GM18517 (cell line): Measurements from ENCODE around the gene TRIO.

Experiments used
- ATAC-seq: cut with Tn5 transposase; IDR thresholded peaks from one replicate; pipeline ENCODE4 v1.9.1; 2021; ENCODE audit warnings: mild to moderate bottlenecking, moderate library complexity; ENCODE audit not compliant: unreplicated experiment

TRIO gene

GRCh38 chr5:14183187-14183939, 40.2 kb downstream of the TRIO start:
- ATAC-seq: no peak

GRCh38 chr5:14184082-14184481, 40.9 kb downstream of the TRIO start:
- no peak for ATAC-seq

- no peak for ATAC-seq
These were observed 41.6 kb downstream of the TRIO start for GRCh38 chr5:14184725-14185124.

GRCh38 chr5:14185326-14186058, 42.4 kb downstream of the TRIO start:
- ATAC-seq: no peak

GRCh38 chr5:14186059-14186830, 43.1 kb downstream of the TRIO start:
- ATAC-seq: no peak

DNA sequence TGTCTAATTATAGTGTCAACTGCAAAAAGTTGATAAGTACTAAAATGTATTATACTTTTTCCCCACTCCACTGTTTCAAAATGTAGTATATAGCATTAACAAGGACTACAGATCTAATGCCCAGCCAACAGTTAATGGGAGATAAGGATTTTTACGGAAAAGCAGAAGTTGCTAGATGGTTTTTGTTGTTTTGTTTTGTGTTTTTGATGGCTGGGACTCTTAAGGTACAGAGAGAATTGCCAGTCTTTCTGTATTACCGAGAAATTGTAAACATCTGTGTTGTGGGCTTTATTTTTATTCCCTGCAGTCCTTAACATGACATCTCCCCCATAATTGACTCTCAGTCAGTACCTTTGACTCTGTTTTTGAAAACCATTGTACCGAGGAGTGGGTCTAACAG, 44.0 kb downstream of the TRIO start:
- ATAC-seq: no peak

DNA sequence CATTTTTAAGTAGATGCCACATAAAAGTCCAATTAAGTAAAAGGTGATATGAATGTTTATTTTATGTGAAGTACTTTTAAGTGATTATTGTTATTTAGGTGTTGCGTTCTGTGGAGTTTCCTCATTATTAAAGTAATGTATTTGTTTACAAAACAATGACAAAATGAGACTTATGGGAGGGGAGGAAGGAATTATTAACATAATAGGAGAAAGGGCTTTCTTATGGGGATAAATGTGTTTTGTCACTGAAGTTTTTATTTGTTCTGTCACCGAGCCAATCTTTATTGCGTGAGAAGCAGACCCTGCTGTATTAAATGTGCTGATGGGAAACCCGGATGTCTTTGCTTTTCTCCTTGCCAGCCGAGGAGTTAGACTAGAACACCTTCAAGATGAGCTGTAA, 44.5 kb downstream of the TRIO start:
- no peak for ATAC-seq

DNA sequence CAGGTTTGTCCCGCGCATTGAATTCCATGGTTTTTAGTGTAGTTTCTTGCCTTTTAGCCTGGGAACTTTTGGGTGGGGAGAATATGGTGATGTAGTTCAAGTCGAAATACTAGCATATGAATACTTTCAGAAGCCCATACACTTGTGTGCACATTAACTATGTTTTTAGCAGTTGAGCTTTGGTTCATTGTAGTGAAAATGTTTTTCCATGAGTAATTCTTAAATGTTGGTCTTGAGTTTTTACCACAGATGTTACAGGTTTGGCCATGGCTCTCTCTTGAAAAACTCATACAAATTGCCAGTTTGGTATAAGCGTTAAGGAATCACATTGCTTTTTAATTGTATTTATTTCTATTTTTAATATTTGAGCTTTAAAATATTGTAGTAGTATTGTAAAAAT, 45.6 kb downstream of the TRIO start:
- no peak for ATAC-seq

GRCh38 chr5:14189680-14190079, 46.5 kb downstream of the TRIO start:
- ATAC-seq: no peak

- ATAC-seq: no peak
These were observed 47.3 kb downstream of the TRIO start for GRCh38 chr5:14190194-14191164.

DNA sequence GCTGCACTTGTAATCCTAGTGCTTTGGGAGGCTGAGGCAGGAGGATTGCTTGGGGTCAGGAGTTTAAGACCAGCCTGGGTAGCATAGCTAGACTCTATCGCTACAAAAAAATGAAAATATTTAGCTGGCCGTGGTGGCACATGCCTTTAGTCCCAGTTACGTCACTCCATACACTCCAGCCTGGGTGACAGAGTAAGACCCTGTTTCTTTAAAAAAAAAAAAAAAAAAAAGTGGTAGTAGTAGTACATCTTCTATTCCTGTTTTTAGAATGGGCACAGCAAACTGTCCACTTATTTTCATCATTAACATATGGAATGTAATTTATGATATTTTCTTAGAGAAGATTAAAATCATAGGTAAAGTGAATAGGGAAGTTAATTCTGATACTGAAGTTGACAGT, 48.2 kb downstream of the TRIO start:
- no peak for ATAC-seq

- no peak for ATAC-seq
These were observed 50.4 kb downstream of the TRIO start for GRCh38 chr5:14193496-14193895.

GRCh38 chr5:14195588-14195987, 52.4 kb downstream of the TRIO start:
- no peak for ATAC-seq

DNA sequence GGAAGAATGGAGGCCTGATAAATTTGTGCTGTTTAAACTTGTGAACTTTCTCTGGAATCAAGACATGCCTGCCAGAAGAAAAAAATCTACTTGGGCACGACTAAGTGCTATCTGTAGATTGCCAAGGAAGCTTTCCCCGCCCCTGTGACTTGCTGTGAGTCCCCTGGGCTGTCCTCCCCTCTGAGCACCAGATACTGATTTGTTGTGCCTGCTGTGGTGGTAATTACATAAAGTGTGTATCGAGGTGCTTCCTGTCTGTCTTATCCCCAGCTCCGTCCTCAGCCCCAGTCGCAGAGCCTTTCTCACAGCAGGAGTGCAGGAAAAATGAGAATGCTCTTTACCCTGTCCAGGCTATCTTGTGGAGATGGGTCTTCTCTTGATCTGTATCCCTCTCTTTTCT, 53.9 kb downstream of the TRIO start:
- no peak for ATAC-seq

- ATAC-seq: no peak
These were observed 56.8 kb downstream of the TRIO start for GRCh38 chr5:14199902-14200301.

DNA sequence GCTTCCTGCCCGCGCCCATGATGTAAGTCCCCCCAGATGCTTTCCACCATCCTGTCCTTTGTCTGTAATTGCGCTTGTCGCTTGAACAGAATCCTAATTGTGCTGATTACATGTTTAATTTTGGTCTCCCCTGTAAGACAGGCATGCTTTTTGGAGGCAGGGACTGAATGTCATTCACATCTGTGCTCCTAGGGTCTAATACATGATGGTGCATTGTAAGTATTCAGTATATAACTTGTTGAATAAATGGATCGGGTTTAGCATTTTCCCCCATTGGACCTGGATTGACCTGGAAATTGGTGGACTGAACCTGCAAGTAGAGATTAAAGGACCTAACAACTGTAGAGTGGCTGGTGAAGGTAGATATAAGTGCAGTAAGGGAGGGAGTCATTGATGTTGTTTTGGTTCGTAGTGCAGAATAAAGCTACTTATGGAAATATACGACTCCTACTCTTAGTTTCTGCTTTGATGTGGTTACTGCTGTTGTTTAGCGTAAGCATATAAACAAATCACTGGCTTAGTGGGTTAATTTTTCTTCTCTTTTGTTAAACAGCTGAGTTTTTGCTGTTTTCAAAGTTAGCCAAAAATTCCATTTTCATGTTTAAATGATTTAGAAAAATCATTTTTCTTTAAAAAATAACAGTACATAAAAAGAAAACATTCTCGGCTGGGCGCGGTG, 57.3 kb downstream of the TRIO start:
- ATAC-seq: no peak

- ATAC-seq: no peak
These were observed 58.3 kb downstream of the TRIO start for GRCh38 chr5:14201325-14202045.

- no peak for ATAC-seq
These were observed 59.3 kb downstream of the TRIO start for GRCh38 chr5:14202462-14202861.

- no peak for ATAC-seq
These were observed 61.0 kb downstream of the TRIO start for GRCh38 chr5:14204011-14204670.
